Fibroblast of villous mesenchyme (primary cell): Measurements from ENCODE around the gene FLT4. TPM values are rescaled to one million over a fixed set of nuclear protein-coding genes. Genes with fewer than 3 reads are reported as not detected.
A peak's percentile ranks its signal among the peaks of the same experiment; 100 is the strongest.
"Not testable (repeated sequence)": the region's sequence is repeated elsewhere in the genome, so short reads cannot be mapped to it uniquely, and the experiment has no call there.

Source experiments
- DNase-seq: peaks from one replicate; pipeline ENCODE4 v3.0.0-alpha.2; 2010; ENCODE audit warnings: low read depth
- H3K4me3 ChIP-seq: 2 replicates; pipeline ENCODE4 v1.5.1; 2011; ENCODE audit warnings: low read depth, mild to moderate bottlenecking, low read length
- total RNA-seq: library from RNA; depleted of rRNA; stranded (reverse); fragments of >200 nt; gene quantifications from 2 replicates; pipeline ENCODE4 v1.2.3, GENCODE V29; 2012
- TF ChIP-seq, protein P1 (sequence below): IDR thresholded peaks from 2 replicates; pipeline ENCODE4 v1.5.1; 2012; ENCODE audit warnings: low read depth, mild to moderate bottlenecking, low read length; ENCODE audit not compliant: insufficient read depth

FLT4 gene
- total RNA-seq, 1 donor, result 0.43 TPM

- TF ChIP-seq, protein P1, sequence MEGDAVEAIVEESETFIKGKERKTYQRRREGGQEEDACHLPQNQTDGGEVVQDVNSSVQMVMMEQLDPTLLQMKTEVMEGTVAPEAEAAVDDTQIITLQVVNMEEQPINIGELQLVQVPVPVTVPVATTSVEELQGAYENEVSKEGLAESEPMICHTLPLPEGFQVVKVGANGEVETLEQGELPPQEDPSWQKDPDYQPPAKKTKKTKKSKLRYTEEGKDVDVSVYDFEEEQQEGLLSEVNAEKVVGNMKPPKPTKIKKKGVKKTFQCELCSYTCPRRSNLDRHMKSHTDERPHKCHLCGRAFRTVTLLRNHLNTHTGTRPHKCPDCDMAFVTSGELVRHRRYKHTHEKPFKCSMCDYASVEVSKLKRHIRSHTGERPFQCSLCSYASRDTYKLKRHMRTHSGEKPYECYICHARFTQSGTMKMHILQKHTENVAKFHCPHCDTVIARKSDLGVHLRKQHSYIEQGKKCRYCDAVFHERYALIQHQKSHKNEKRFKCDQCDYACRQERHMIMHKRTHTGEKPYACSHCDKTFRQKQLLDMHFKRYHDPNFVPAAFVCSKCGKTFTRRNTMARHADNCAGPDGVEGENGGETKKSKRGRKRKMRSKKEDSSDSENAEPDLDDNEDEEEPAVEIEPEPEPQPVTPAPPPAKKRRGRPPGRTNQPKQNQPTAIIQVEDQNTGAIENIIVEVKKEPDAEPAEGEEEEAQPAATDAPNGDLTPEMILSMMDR, result no peak
- DNase-seq, result peak; percentile 29
- no peak overlapping the region for H3K4me3 ChIP-seq
Measured at GRCh38 chr5:180689071-180689694, 39.8 kb upstream of the FLT4 start.

GRCh38 chr5:180688330-180689070 lies 39.1 kb upstream of the FLT4 start:
- DNase-seq, result no peak
- H3K4me3 ChIP-seq, result no peak overlapping the region
- TF ChIP-seq, protein P1, result no peak

- not testable (repeated sequence) for H3K4me3 ChIP-seq, DNase-seq
Measured at GRCh38 chr5:180686799-180687198, 37.4 kb upstream of the FLT4 start.

GRCh38 chr5:180684623-180685161 lies 35.3 kb upstream of the FLT4 start:
- DNase-seq, result no peak
- no peak overlapping the region for H3K4me3 ChIP-seq
- TF ChIP-seq, protein P1, result no peak

- TF ChIP-seq, protein P1, result no peak
- no peak overlapping the region for H3K4me3 ChIP-seq
- DNase-seq, result no peak
Measured at GRCh38 chr5:180683220-180683922, 34.0 kb upstream of the FLT4 start.

GRCh38 chr5:180682560-180682959 lies 33.2 kb upstream of the FLT4 start:
- no peak overlapping the region for H3K4me3 ChIP-seq

DNA sequence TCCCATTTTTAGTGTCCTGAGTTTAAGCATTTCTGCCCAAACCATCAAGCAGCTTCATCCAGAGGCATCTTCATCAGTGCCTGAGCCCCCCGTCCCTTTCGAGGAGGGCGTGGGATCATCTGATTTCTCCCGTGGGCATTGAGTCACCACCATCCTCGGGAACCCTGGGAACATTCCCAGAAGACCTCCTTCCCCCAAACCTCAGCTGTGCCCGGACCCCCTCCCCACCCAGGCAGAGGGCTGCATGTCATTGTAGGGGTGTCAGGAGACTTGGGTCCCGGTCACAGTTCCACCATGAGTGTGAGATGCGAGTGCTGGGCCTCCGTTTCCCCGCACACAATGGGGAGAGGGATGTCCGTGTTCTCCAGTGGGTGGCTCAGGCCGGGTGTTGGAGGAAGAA lies 32.6 kb upstream of the FLT4 start:
- not testable (repeated sequence) for DNase-seq, H3K4me3 ChIP-seq

More at GRCh38 chr5:180682560-180682959, 33.2 kb upstream of the FLT4 start:
- DNase-seq, result no peak
- TF ChIP-seq, protein P1, result no peak

DNA sequence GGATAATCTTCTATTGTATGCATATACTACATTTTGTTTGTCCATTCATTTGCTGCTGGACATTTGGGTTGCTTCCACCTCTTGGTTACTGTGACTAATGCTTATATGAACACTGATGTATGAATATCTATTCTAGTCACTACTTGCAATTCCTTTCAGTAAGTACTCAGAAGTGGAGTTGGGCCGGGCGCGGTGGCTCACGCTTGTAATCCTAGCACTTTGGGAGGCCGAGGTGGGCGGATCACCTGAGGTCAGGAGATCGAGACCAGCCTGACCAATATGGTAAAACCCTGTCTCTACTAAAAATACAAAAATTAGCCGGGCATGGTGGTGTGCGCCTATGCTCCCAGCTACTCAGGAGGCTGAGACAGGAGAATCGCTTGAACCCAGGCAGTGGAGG lies 28.9 kb upstream of the FLT4 start:
- H3K4me3 ChIP-seq, DNase-seq: not testable (repeated sequence)
